Kidney epithelial cell (primary cell): ENCODE data around the gene ELMO1. TPM values are rescaled to one million over a fixed set of nuclear protein-coding genes. Genes with fewer than 3 reads are reported as not detected.

Experiments
- DNase-seq: peaks from one replicate; pipeline ENCODE4 v3.0.0-alpha.2; 2010; ENCODE audit warnings: low read depth
- H3K27me3 ChIP-seq: 2 replicates; pipeline ENCODE4 v1.6.0; 2011; ENCODE audit warnings: low read length; ENCODE audit not compliant: control insufficient read depth, insufficient read depth
- H3K36me3 ChIP-seq: 2 replicates; pipeline ENCODE4 v1.5.1; 2011; ENCODE audit warnings: low read length; ENCODE audit not compliant: control insufficient read depth, insufficient read depth
- H3K4me3 ChIP-seq: 2 replicates; pipeline ENCODE4 v1.5.1; 2011; ENCODE audit warnings: low read depth, mild to moderate bottlenecking, control low read depth, low read length
- total RNA-seq: library from RNA; depleted of rRNA; stranded (reverse); fragments of >200 nt; gene quantifications from 2 replicates; pipeline ENCODE4 v1.2.3, GENCODE V29; 2015
- TF ChIP-seq, protein P1 (sequence below): IDR thresholded peaks from 2 replicates; pipeline ENCODE4 v1.5.1; 2011; ENCODE audit warnings: mild to moderate bottlenecking, moderate library complexity, low read length, control low read depth, inconsistent platforms; ENCODE audit not compliant: insufficient read depth, poor library complexity, severe bottlenecking

ELMO1 gene
- total RNA-seq, 1 donor from 2014 or later: 11.4 TPM

DNA sequence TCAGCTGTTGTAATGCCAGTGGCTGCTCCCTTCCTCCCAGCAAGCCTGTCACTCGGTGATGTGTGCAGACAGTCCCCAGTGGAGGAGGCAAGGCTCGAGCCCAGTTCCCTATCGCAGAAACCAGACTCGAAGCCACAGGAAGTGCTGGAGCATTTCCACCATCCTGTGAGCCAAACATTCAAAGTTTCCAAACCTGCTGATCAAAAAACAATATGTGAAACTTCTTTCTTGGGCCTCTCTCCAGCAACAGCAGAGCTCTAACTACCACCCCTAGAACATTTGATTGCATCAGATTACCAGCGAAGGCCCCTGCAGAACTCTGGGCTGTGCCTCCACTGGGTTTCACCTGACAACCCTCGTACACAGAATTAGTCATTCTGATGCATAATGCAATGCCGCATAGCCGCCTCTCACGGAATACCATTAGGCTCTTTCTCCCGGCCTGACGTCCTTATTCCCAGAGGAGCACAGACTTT is 94.0 kb downstream of the ELMO1 start:
- DNase-seq: peak; percentile 7
- Histone ChIP-seq H3K27me3 (no peaks in the 10 kb centered on the region), H3K4me3 (no peak overlapping the region), H3K36me3 (no peaks in the 10 kb centered on the region)
- TF ChIP-seq, protein P1, sequence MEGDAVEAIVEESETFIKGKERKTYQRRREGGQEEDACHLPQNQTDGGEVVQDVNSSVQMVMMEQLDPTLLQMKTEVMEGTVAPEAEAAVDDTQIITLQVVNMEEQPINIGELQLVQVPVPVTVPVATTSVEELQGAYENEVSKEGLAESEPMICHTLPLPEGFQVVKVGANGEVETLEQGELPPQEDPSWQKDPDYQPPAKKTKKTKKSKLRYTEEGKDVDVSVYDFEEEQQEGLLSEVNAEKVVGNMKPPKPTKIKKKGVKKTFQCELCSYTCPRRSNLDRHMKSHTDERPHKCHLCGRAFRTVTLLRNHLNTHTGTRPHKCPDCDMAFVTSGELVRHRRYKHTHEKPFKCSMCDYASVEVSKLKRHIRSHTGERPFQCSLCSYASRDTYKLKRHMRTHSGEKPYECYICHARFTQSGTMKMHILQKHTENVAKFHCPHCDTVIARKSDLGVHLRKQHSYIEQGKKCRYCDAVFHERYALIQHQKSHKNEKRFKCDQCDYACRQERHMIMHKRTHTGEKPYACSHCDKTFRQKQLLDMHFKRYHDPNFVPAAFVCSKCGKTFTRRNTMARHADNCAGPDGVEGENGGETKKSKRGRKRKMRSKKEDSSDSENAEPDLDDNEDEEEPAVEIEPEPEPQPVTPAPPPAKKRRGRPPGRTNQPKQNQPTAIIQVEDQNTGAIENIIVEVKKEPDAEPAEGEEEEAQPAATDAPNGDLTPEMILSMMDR: no peak

DNA sequence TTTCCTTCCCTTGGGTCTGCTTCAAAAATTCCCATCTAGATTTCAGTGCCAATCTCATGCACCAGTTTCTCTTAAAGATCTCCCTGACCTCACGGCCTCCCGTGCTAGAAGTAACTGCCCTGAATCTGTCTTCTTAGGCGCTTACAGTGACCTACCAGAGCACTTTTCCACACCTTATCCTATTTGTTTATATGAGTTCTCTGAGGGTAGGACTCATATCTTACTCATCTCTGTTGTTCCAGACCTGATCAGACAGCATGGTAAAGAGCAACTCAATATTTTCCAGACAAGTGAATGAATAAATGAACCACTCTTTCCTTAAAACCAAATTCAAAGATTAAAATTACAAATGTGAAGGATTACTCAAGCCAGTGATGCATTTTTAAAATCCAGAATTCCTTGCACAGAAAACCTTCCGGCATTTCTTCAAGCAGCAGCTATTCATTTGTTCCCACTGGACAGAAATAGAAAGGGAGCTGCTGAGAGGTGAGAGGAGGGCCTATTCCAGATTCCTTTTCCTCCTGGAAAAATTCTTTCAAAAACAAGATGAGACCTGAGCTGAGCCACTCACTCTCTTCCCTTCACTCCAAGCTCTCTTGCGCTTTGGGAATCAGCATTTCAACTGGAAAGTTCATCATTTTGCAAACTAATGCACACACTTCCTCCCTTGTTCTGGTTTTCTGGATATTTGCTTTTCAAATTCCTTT is 94.6 kb downstream of the ELMO1 start:
- Histone ChIP-seq H3K27me3 (no peaks in the 10 kb centered on the region), H3K36me3 (no peaks in the 10 kb centered on the region), H3K4me3 (no peak overlapping the region)
- no peak for DNase-seq
- TF ChIP-seq, protein P1: no peak

DNA sequence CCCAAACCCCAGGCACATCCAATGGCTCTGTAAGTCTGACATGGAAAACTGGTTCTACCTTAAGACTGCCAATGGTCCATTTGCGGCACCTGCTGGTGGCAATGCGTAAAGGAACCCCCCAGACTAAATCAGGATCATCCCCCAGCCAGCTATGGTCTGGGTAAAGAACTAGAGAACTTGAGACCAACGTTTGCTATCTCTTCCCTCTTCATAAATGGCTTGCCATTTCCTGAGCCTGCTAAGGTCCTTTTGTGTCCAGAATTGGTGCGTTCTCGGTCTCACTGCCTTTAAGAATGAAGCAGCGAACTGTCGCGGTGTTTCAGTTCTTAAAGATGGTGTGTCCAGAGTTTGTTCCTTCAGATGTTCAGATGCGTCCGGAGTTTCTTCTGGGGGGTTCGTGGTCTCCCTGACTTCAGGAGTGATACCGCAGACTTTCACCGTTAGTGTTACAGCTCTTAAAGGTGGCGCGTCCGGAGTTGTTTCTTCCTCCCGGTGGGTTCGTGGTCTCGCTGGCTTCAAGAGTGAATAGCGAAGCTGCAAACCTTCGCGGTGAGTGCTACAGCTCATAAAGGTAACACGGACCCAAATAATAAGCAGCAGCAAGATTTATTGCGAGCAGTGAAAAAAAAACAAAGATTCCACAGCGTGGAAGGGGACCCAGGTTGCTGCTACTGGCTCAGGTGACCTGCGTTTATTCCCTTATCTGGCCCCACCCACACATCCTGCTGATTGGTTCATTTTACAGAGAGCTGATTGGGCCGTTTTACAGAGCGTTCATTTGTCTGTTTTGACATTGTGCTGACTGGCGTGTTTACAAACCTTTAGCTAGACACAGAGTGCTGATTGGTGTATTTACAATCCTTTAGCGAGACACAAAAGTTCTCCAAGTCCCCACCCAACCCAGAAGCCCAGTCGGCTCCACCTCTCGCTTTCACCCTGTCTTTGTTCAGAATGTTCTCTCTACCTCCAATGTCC is 95.4 kb downstream of the ELMO1 start:
- no peaks in the 10 kb centered on the region for H3K36me3 ChIP-seq

DNA sequence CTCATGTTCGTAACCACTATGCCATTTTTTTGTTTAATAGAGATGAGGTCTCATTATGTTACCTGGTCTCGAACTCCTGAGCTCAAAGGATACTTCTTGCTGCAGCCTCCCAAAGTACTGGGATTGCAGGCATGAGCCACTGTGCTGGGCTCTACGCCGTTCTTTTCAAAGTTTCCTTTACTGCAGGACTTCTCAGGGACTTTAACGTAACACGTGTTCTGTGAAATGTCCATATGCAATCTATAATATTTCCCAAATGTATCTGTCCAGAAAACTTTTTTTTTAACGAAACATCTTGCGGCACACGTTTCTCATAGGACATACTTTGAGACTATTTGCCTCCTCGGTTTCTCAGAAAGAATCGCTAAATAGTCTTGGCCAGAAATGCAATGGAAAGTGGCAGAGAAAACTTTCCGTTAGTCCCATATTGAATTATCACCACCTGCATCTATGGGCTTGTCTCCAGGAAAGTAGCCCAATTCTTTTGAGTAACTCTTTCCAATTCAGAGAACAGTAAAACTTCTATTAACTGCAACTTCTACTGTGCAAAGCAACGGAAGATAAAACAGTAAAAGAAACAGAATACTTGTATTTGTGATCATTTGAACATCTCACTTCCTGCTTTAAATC is 96.3 kb downstream of the ELMO1 start:
- Histone ChIP-seq H3K4me3 (no peak overlapping the region), H3K36me3 (no peaks in the 10 kb centered on the region), H3K27me3 (no peaks in the 10 kb centered on the region)
- no peak for DNase-seq
- TF ChIP-seq, protein P1: no peak

More for the DNA sequence above, 95.4 kb downstream of the ELMO1 start:
- Histone ChIP-seq H3K27me3 (no peaks in the 10 kb centered on the region), H3K4me3 (no peak overlapping the region)
- DNase-seq: no peak
- TF ChIP-seq, protein P1: no peak

DNA sequence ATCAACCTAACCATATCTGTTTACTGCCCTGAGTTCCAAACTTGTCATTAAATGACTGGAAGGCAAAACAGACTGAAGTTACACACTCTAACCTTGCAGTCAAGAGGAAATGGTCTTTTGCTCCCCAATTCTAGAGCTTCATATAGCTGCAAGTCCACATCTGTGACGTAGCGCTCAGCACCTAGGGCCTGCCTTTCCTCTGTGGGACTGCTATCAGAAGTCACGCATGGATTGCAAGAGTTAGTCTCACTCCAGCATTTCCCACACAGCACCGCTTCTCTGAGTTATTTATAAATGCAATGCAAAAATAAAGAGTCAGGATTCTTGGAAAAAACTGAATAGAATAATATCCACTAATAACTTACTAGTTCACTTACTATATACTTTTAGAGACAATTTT is 96.9 kb downstream of the ELMO1 start:
- no peaks in the 10 kb centered on the region for H3K27me3 ChIP-seq
- H3K4me3 ChIP-seq: no peak overlapping the region
- TF ChIP-seq, protein P1: no peak
- no peak for DNase-seq
- no peaks in the 10 kb centered on the region for H3K36me3 ChIP-seq
